Measurements from ENCODE around the gene IGBP1. TPM values are rescaled to one million over a fixed set of nuclear protein-coding genes. Genes with fewer than 3 reads are reported as not detected.

Gene IGBP1
- total and polyA plus RNA-seq, 10 of the 15 experiments (the other 5 are each of a cell fraction or from before 2014, with no cell fraction given): 29.7 to 120 (median 58.7) TPM

DNA sequence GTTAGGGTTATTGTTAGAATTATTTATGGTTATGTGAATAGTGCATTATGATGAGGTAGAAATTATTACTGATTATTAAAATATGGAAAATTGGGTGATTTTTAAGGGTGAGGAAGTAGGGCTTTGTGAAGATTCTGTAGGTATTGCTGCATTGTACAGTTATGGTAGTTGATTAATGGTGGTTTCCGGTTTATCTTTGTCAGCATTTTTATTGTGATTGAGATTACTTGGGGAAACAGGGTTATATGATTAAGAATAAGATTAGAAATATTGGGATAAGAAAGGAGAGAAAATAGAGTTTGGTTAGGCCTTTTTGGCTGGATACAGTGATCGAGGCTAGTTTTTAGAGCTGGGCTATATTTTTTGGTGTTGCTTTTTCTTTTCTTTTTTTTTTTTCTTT is 8.6 kb upstream of the IGBP1 start:
- FAIRE-seq (no peak), DNase-seq (ENCODE audit: low read depth, low spot score) (no peak), ATAC-seq (no peak)
- Histone ChIP-seq H3K36me3 (ENCODE audit: control insufficient read depth in 2 of 2, insufficient read depth in 2 of 2, low read length in 1 of 2) (no peaks in the 10 kb centered on the region), H3K9ac (ENCODE audit: control insufficient read depth, insufficient read depth, low read length) (no peak overlapping the region), H3K4me1 (ENCODE audit: control insufficient read depth, insufficient read depth, low read length) (no peaks in the 10 kb centered on the region), H3K27me3 (replicated peaks in 1 of 2; ENCODE audit: control insufficient read depth in 2 of 2, insufficient read depth in 2 of 2, low read length in 1 of 2) (no peaks in the 10 kb centered on the region), H3K79me2 (ENCODE audit: control insufficient read depth, insufficient read depth, low read length) (no peaks in the 10 kb centered on the region), H3K4me3 (no peak overlapping the region), H3K9me3 (replicated peaks; ENCODE audit: control insufficient read depth, insufficient read depth, low read length) (no peaks in the 10 kb centered on the region), H3K27ac (ENCODE audit: control insufficient read depth, insufficient read depth) (no peak overlapping the region), H4K20me1 (ENCODE audit: control insufficient read depth, insufficient read depth) (no peaks in the 10 kb centered on the region), H2AFZ (ENCODE audit: control insufficient read depth, low read depth, low read length) (no peak overlapping the region), H3K4me2 (ENCODE audit: control insufficient read depth, insufficient read depth) (no peak overlapping the region)
- ChIA-PET SMC1A (ENCODE audit: uncharacterized antibody, unreplicated experiment) (no interaction called here), POLR2A (interaction anchor here (0.6 kb wide), 1 partner anchor 111 kb away, joined by 3 read pairs; no protein-coding TSS in a partner anchor), RAD21 (ENCODE audit: unreplicated experiment) (no interaction called here), CTCF (no interaction called here)
- BruUV-seq (replicated peaks): no TSS peak
- intact Hi-C loops (cut with micrococcal nuclease; ENCODE audit: unreplicated experiment): no loop called here
- in situ Hi-C loops (cut with MboI): loop anchor here (25.0 kb wide), 1 partner anchor 87 kb away; the partner anchor contains the start of gene AWAT2
- WGBS (ENCODE audit: insufficient coverage, insufficient replicate concordance, low lambda C conversion rate, missing lambda C conversion rate): 39% methylated on average over 2 of the region's 2 CpGs
- TF ChIP-seq, protein P1, sequence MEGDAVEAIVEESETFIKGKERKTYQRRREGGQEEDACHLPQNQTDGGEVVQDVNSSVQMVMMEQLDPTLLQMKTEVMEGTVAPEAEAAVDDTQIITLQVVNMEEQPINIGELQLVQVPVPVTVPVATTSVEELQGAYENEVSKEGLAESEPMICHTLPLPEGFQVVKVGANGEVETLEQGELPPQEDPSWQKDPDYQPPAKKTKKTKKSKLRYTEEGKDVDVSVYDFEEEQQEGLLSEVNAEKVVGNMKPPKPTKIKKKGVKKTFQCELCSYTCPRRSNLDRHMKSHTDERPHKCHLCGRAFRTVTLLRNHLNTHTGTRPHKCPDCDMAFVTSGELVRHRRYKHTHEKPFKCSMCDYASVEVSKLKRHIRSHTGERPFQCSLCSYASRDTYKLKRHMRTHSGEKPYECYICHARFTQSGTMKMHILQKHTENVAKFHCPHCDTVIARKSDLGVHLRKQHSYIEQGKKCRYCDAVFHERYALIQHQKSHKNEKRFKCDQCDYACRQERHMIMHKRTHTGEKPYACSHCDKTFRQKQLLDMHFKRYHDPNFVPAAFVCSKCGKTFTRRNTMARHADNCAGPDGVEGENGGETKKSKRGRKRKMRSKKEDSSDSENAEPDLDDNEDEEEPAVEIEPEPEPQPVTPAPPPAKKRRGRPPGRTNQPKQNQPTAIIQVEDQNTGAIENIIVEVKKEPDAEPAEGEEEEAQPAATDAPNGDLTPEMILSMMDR (IDR thresholded peaks at IDR 0.05 in 2 of 3, conservative IDR thresholded peaks at IDR 0.05 in 1 of 3; ENCODE audit: control insufficient read depth in 2 of 3, extremely low read depth in 1 of 3, insufficient read depth in 1 of 3, low read depth in 3 of 3, low read length in 3 of 3): no peak
- no peak for TF ChIP-seq STAT1 (conservative IDR thresholded peaks at IDR 0.05)
- TF ChIP-seq, protein P2, sequence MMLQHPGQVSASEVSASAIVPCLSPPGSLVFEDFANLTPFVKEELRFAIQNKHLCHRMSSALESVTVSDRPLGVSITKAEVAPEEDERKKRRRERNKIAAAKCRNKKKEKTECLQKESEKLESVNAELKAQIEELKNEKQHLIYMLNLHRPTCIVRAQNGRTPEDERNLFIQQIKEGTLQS (IDR thresholded peaks at IDR 0.05; ENCODE audit: borderline replicate concordance, extremely low read depth, low read depth, low read length): no peak
- TF ChIP-seq, protein P3, sequence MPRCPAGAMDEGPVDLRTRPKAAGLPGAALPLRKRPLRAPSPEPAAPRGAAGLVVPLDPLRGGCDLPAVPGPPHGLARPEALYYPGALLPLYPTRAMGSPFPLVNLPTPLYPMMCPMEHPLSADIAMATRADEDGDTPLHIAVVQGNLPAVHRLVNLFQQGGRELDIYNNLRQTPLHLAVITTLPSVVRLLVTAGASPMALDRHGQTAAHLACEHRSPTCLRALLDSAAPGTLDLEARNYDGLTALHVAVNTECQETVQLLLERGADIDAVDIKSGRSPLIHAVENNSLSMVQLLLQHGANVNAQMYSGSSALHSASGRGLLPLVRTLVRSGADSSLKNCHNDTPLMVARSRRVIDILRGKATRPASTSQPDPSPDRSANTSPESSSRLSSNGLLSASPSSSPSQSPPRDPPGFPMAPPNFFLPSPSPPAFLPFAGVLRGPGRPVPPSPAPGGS (IDR thresholded peaks at IDR 0.05; ENCODE audit: borderline replicate concordance, insufficient read depth, low read depth, low read length, poor library complexity, severe bottlenecking): no peak
- TF ChIP-seq SUPT20H (IDR thresholded peaks at IDR 0.05; ENCODE audit: borderline replicate concordance, control insufficient read depth, low read depth, low read length): no peak
- TF ChIP-seq YBX1 (IDR thresholded peaks at IDR 0.05): no peak
- TF ChIP-seq, protein P4, sequence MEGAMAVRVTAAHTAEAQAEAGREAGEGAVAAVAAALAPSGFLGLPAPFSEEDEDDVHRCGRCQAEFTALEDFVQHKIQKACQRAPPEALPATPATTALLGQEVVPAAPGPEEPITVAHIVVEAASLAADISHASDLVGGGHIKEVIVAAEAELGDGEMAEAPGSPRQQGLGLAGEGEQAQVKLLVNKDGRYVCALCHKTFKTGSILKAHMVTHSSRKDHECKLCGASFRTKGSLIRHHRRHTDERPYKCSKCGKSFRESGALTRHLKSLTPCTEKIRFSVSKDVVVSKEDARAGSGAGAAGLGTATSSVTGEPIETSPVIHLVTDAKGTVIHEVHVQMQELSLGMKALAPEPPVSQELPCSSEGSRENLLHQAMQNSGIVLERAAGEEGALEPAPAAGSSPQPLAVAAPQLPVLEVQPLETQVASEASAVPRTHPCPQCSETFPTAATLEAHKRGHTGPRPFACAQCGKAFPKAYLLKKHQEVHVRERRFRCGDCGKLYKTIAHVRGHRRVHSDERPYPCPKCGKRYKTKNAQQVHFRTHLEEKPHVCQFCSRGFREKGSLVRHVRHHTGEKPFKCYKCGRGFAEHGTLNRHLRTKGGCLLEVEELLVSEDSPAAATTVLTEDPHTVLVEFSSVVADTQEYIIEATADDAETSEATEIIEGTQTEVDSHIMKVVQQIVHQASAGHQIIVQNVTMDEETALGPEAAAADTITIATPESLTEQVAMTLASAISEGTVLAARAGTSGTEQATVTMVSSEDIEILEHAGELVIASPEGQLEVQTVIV (IDR thresholded peaks at IDR 0.05; ENCODE audit: borderline replicate concordance, partially characterized antibody): no peak
- TF ChIP-seq RCOR1 (conservative IDR thresholded peaks at IDR 0.05; ENCODE audit: low read depth, low read length): no peak
- TF ChIP-seq, protein P5, sequence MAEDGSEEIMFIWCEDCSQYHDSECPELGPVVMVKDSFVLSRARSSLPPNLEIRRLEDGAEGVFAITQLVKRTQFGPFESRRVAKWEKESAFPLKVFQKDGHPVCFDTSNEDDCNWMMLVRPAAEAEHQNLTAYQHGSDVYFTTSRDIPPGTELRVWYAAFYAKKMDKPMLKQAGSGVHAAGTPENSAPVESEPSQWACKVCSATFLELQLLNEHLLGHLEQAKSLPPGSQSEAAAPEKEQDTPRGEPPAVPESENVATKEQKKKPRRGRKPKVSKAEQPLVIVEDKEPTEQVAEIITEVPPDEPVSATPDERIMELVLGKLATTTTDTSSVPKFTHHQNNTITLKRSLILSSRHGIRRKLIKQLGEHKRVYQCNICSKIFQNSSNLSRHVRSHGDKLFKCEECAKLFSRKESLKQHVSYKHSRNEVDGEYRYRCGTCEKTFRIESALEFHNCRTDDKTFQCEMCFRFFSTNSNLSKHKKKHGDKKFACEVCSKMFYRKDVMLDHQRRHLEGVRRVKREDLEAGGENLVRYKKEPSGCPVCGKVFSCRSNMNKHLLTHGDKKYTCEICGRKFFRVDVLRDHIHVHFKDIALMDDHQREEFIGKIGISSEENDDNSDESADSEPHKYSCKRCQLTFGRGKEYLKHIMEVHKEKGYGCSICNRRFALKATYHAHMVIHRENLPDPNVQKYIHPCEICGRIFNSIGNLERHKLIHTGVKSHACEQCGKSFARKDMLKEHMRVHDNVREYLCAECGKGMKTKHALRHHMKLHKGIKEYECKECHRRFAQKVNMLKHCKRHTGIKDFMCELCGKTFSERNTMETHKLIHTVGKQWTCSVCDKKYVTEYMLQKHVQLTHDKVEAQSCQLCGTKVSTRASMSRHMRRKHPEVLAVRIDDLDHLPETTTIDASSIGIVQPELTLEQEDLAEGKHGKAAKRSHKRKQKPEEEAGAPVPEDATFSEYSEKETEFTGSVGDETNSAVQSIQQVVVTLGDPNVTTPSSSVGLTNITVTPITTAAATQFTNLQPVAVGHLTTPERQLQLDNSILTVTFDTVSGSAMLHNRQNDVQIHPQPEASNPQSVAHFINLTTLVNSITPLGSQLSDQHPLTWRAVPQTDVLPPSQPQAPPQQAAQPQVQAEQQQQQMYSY (CRISPR knock-in tag; IDR thresholded peaks at IDR 0.05): no peak

All from GM12878 (cell line).